ENCODE results near the gene TUBD1.
A peak's percentile ranks its signal among the peaks of the same experiment; 100 is the strongest.
"Not testable (repeated sequence)": the region's sequence is repeated elsewhere in the genome, so short reads cannot be mapped to it uniquely, and the experiment has no call there.

TUBD1 gene

DNA sequence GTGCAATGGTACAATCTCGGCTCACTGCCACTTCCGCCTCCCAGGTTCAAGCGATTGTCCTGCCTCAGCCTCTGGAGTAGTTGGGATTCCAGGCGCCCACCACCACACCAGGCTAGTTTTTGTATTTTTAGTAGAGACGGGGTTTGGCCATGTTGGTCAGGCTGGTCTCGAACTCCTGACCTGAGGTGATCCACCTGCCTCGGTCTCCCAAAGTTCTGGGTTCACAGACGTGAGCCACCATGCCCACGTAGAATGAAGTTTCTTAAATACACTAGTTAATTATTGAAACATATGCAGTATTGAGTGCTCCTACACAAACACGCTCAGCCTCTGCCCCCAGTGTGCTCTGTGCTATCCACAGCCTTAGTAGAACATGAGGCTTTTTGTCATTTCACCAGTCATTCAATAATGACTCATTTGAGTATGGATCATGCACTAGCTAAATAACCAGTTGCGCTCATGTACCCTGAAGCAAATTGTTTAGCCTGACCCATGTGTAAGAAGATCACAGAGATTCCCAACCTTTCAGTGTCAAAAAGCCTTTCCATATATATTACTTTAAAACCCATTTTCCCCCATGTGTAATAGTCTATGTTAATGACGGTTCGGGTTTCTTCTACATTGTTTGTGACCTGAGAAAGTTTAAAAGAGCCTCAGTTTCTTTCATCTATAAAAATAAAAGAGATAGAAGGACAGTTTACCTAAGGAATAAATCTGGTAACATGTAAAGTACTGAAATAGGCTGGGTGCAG is 49.7 kb downstream of the TUBD1 start:
- DNase-seq: peak; percentile 67 to 68

- DNase-seq: not testable (repeated sequence)
Observed at GRCh38 chr17:59841882-59842263, 50.9 kb downstream of the TUBD1 start.

DNA sequence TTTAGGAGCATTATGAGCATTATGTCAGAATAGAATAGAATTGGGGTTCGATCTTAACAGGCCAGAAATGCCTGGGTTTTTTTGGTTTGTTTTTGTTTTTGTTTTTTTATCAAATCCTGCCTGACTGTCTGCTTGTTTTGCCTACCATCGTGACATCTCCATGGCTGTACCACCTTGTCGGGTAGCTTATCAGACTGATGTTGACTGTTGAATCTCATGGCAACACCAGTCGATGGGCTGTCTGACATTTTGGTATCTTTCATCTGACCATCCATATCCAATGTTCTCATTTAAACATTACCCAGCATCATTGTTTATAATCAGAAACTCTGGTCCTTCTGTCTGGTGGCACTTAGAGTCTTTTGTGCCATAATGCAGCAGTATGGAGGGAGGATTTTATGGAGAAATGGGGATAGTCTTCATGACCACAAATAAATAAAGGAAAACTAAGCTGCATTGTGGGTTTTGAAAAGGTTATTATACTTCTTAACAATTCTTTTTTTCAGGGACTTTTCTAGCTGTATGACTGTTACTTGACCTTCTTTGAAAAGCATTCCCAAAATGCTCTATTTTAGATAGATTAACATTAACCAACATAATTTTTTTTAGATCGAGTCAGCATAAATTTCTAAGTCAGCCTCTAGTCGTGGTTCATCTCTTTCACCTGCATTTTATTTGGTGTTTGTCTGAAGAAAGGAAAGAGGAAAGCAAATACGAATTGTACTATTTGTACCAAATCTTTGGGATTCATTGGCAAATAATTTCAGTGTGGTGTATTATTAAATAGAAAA is 51.5 kb downstream of the TUBD1 start:
- DNase-seq: not testable (repeated sequence)

GRCh38 chr17:59840329-59841090 is 52.2 kb downstream of the TUBD1 start:
- DNase-seq: no peak

GRCh38 chr17:59839651-59840328 is 53.0 kb downstream of the TUBD1 start:
- DNase-seq: no peak

GRCh38 chr17:59838052-59838916 is 54.5 kb downstream of the TUBD1 start:
- DNase-seq: peak; percentile 44 to 49

- DNase-seq: peak; percentile 45 to 55
Observed at GRCh38 chr17:59837308-59838051, 55.3 kb downstream of the TUBD1 start.

GRCh38 chr17:59832883-59833379 is 59.8 kb downstream of the TUBD1 start:
- no peak for DNase-seq

GRCh38 chr17:59830846-59831486 is 61.8 kb downstream of the TUBD1 start:
- DNase-seq: no peak

GRCh38 chr17:59830007-59830630 is 62.6 kb downstream of the TUBD1 start:
- peak in 1 of 2 experiments; percentile 38 for DNase-seq

GRCh38 chr17:59829217-59830006 is 63.3 kb downstream of the TUBD1 start:
- DNase-seq: peak in 1 of 2 experiments; percentile 36

- peak in 1 of 2 experiments; percentile 39 for DNase-seq
Observed at GRCh38 chr17:59828819-59829216, 63.9 kb downstream of the TUBD1 start.

DNA sequence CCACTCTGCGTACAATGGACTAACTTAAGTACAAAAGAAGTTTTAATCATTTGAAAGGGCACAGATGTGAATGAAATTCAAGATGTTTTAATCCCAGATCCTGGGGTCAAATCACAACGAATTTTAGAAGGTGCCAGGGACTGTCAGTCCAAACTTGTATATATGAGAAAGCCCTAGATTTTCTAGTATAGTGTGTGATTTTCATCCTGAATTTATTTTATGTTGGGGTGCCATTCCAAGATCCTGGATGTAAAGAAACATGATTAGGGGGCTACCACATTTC is 64.3 kb downstream of the TUBD1 start:
- DNase-seq: no peak

DNA sequence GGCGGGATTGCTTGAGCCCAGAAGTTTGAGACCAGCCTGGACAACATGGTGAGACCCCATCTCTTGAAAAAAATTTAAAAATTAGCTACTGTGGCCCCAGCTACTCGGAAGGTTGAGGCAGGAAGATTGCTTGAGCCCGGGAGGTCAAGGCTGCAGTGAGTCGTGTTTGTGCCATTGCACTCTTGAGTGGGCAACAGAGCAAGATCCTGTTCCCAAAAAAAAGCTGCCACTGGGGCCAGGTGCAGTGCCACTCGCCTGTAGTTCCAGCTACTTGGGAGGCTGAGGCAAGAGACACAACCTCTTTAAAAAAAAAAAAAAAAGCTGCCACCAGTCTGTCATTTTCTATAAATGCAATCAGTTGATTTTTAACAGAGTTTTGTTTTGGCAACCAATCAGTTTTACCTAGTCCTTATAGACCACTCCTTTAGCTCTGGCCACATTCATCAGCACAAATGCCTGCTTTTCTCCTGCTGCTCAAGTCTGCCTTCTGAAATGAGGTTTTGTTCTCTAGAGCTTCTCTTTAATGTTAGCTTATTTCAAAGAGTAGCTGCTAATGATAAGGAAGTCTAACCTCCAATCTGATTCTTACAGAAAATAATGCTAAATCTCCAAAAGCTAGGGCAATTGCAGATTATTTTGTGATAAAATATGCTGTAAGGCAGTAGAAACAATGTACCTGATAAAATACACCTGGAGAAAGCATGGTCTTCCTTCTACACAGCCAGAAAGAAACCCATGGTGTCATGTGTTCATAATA is 64.8 kb downstream of the TUBD1 start:
- DNase-seq: no peak

DNA sequence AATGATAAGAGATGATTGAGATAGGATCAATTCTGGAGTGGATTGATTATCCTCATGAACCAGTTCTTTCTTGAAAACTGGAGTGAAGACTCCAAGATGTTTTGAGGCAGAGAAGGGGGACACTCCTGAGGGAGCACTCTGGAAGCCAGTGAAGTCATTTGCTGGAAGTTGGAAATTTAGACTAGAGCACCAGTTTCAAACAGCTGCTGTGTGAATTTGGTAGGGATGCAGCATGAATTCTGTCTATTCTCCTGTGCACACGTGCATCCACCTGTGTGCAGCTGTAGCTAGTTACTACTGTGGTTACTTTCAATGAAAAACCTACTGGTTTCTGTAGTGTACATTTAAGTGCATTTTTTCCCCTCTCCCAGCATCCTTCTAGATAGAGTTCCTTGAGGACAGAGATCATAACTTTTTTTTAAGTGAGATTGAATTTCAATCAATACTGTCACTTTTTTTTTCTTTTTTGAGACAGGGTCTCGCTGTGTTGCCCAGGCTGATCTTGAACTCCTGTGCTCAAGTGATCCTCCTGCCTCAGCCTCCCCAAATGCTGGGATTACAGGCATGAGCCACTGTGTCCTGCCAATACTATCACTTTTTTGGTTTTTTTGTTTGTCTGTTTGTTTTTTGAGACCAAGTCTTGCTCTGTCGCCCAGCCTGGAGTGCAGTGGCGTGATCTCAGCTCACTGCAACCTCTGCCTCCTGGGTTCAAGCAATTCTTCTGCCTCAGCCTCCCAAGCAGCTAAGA is 65.9 kb downstream of the TUBD1 start:
- no peak for DNase-seq

GRCh38 chr17:59825533-59826322 is 67.0 kb downstream of the TUBD1 start:
- peak in 1 of 2 experiments; percentile 45 for DNase-seq

GRCh38 chr17:59815965-59816364 is 76.8 kb downstream of the TUBD1 start:
- DNase-seq: no peak

Data from activated CD4-positive, alpha-beta T cell treated with anti-CD3 and anti-CD28 coated beads, Interleukin-2, amount 50 U/mL, for 4 hours (primary cell).